GM19023 (cell line): ENCODE measurements around the gene TRIB2.

Source experiments
- ATAC-seq: cut with Tn5 transposase; IDR thresholded peaks from one replicate; pipeline ENCODE4 v1.9.1; 2021; ENCODE audit warnings: mild to moderate bottlenecking, moderate library complexity; ENCODE audit not compliant: unreplicated experiment

Gene TRIB2

DNA sequence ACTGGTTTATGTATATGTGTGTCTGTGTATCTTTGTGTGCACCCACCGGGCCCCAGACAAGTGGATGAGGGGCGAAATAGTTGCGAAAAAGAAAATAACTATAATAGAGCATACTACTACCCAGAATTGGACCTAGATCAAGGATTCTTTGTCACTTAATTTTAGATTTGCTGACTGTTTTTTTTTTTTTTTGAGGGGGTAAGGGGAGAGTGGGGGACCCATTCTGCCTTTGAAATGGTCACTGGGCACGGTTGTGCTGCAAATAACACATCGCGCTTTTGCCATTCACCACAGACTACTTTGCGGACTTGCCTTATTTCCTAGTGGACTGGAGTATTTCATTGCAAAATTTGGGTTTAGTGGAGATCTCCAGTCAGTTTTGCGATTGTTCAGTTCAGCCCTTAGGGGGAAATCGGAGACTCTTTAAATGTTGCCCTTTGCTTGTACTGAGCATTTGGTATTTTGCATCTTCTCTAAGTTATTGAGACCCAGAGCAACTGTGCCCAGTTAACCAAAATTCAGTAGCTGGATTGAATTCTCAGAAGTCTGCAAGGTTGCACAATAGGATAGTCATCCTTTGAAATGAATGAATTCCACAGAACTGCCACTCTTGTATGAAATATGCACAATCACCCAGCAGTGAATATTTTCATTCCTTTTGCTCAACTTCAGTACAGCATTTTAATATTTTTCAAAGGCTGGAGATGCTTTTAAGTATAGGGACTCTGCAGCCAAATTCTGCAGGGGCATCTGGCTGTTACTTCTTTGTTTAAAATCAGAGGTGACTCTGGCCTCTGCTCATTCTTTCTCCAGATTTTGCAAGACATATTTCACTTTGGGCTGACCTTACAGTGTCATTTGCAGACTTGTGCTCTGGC is 2.9 kb downstream of the TRIB2 start:
- ATAC-seq: no peak

GRCh38 chr2:12720278-12720620 is 3.5 kb downstream of the TRIB2 start:
- ATAC-seq: no peak

GRCh38 chr2:12720754-12721378 is 4.1 kb downstream of the TRIB2 start:
- no peak for ATAC-seq

GRCh38 chr2:12721566-12722446 is 5.1 kb downstream of the TRIB2 start:
- no peak for ATAC-seq

DNA sequence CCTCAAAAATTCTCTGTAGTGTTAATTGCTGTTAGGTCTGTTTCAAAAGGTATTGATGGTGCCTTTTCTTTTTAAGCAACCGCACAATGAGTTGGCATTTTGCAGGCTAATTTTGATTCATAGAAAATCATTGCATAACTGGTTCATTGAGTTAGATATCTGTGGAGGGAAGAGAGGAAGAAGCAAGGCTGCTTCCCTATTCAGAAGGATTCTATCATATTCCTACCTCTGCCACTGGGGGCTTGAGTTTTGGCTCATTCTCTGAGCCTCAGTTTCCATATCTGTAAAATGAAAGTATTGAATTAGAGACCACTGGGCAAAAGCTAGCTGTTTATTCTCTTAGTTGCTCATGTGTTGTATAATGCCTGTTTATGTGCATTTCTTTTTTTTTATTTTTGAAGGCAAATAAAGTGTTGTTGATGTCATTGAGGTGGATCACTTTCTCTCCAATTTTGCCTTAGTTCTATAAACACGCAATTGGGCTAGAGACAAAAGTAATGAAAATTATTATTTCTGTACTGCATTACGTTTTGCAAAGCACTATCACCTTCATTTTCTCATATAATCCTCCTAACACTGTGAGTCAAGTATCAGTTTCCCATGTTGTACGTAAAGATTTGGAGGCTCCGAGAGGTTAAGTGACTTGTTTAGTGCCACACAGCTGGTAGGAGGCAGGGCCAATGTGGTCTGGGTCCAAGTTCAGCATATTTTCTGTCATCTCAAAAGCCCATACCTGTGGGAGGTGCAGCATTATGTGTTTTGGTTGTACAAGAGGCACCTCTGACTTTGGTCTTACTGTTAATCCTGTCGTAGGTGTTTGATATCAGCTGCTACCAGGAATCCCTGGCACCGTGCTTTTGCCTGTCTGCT is 5.9 kb downstream of the TRIB2 start:
- no peak for ATAC-seq

DNA sequence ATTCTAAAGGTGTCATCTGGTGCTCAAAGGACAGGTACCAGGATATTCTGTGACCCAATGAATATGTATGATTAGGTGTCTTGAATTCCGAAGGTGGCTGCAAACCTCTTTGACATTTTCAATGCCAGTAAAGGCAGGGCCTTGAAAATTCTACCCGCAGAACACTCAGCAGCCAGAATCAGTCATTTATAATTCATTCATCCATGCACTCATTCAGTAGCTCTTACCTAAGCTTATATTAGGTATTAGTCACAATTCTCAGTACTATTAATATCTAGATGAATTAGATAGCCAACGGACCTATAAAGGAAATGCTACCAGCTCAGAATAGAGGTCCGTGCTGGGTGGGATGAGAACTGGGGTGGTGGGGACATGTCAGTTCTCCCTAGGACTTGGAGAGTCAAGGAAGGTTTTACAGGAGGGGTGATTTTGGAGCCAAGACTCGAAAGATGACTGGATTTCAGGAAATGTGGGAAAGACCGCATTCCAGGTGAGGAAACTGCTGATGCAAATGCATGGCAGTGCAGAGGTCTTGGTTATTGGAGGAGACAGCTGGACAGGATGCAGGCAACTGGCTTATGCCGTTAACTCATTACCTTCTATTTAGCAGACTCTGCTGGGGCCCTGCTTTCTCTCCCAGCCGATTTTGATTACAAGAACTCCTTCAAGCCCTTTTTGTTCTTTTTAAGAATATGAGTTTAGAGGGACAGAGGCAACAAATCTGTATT is 7.2 kb downstream of the TRIB2 start:
- ATAC-seq: no peak

DNA sequence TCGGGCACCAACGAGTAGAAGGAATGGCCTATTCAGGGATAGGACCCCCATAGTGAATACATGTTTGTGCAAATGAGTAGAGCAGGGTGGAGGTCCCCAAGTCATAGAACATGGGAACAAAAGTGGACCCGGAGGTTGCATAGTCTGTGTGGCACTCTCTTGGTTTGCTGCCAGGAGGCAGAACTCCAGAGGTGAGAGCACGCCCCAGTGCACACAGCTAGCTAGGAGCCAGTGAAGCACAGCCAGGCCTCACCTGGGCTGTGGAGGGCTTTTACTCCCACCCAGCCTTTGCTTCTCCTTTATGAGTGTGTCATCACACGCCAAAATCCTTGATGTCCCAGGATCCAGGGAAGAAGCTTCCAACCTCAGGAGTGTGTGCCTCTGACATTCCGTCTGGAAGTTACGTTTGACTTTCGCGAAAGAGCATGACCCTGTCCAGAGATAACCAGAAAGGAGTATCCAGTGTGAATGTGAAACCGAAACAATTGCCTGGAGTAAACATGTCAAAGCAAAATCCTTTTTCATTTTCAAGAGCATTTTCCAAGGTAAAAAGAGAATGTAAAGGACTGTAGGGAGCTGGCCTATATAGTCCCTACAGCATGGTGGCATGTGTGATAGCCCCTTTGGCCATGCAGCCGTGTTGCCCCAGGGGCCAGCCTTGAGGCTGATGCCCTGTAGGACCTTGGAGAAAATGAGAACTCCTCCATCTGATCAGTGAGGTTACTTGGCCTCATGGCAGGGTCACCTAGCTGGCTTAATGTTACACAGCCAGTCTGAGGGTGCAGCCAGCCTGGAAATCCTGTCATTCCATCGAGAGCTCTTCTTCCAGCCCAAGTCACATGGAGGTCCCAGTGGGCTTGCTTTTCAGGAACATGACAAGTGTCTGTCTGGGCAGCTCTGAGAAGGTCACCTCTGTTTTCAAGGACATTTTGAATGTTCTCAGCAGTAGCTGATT is 8.8 kb downstream of the TRIB2 start:
- ATAC-seq: no peak

- no peak for ATAC-seq
Observed at GRCh38 chr2:12726271-12726670, 9.5 kb downstream of the TRIB2 start.

DNA sequence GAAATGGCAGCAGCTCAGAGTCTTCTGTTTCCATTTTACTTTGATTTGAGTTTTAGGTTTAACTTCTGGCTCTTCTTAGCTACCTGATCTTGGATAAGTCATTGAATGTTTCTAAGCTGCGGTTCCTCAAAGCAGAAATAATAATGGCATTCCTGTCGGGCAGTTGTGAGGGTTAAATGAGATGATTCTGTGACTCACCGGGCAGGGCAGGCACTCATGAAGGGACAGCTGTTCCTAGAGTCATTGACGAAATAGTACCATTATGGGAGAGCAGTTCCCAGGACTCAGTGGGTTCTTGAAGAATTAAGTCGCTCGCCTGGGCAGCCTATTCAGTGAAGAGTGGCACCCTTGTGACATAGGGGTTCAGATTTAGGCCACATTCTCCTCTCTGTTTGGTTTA is 10.3 kb downstream of the TRIB2 start:
- ATAC-seq: no peak

DNA sequence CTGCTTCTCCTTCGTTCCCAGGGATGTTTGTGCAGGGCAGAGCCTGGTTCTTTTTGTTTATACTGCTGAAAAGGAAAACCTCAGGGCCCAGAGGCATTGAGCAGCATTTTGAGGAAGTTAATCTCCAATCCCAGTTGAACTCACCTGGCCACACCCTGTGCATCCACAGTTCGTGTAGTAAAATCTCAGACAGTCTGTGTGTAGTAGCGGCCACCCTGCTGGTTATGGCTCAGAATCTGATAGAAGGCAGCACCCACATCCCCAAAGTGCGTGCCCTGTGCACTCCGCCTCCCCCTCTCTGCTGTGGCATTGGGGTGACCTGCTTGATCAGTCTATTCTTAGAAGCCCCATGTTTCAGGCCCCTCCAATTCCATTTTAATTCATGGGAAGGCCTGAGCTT is 10.9 kb downstream of the TRIB2 start:
- no peak for ATAC-seq

DNA sequence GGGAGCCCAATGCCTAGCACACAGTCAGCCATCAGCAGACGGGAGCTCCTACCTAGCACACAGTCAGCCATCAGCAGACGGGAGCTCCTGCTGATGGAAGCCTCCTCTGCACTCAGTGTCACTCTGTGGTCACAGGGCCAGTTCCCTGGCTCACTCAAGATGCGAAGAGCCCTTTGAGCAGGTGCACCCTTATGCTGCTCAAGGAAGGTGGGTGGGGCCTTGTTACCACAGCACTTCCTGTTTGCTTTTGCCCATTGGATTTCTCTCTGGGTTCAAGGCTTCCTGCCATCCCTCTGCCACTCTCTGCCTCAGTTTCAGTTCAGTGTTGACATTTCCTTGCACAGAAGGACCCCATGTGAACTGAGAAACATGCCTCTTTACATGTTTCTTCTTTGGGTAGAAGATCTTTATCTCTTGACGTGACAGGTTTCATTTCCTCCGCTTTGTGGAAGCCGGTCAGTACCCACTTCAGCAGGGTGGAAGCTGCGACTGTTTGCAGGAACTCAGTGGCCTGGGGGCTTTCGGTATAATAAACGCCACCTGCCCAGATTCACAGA is 11.6 kb downstream of the TRIB2 start:
- peak; percentile 89 for ATAC-seq

DNA sequence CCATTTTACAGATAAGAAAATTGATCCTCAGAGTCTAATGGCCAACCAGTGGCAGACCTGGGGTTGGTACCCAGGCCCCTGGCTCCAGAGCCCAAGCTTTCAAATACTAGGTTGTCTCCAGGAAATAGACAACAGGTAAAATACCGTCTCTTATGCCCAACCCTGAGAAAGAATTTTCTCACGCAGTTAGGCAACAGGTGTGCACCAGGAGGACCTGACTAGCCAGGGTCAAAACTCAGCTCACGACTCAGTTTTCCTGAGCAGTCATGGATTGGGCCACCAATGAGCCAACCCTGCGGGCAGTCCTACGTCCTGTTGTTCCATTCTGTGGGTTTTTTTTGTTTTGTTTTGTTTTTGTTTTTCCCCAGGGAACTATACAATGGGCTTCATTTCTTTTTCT is 13.5 kb downstream of the TRIB2 start:
- ATAC-seq: no peak

DNA sequence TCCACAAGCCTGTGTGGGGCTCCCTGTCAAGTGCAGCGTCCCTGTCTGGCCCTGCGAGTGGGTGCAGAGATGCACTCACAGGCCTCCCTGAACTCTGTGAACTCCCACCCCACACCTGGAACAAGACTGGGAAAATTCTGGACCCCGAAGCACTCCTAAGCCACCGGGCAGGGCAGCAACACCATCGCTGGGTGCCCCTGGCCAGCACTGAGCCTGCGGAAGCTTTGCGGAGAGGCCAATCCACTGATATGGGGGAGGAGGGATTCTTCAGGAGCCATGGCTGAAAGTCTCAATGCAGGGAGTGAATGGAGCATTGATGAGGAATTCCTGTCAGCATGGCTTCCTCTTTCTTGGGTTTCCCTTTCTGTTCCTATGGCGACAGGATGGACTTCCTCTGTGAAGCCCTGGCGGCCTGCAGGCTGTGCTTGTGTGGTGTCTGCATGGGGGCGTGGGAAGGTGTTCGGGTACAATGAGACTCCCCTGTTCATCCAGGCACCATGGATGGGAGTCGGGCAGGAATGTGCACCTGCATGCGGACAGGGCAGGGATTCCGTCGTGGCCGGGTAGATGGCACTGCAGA is 15.1 kb downstream of the TRIB2 start:
- no peak for ATAC-seq

- ATAC-seq: no peak
Observed at GRCh38 chr2:12732651-12733050, 15.9 kb downstream of the TRIB2 start.

GRCh38 chr2:12733846-12734245 is 17.1 kb downstream of the TRIB2 start:
- ATAC-seq: no peak

GRCh38 chr2:12734914-12735654 is 18.3 kb downstream of the TRIB2 start:
- ATAC-seq: no peak

- ATAC-seq: no peak
Observed at GRCh38 chr2:12737297-12737696, 20.6 kb downstream of the TRIB2 start.
